Activated naive CD4-positive, alpha-beta T cell treated with anti-CD3 and anti-CD28 coated beads, Interleukin-2, amount 50 U/mL, for 72 hours (primary cell): ENCODE measurements around the gene GIMAP5. TPM values are rescaled to one million over a fixed set of nuclear protein-coding genes. Genes with fewer than 3 reads are reported as not detected.
A peak's percentile ranks its signal among the peaks of the same experiment; 100 is the strongest.

Experiments
- ATAC-seq, 2 donors: fragments of 150-1000 bp; cut with Tn5 transposase; 2 replicates each; pipeline ENCODE4 v1.10.0; 2021; ENCODE audit warnings: mild to moderate bottlenecking in 2 of 2, moderate library complexity in 2 of 2
- DNase-seq, 2 donors: peaks; one replicate each; pipeline ENCODE4 v3.0.0; 2021 to 2022; ENCODE audit warnings: low spot score in 2 of 2
- H3K27ac Mint-ChIP-seq, 2 donors: one replicate each; pipeline ENCODE4 v1.8.0; 2022; ENCODE audit warnings: mild to moderate bottlenecking in 2 of 2, mixed read lengths in 2 of 2
- H3K36me3 Mint-ChIP-seq, 2 donors: one replicate each; pipeline ENCODE4 v1.8.0; 2022; ENCODE audit warnings: mixed read lengths in 2 of 2
- H3K9me3 Mint-ChIP-seq, 2 donors: one replicate each; pipeline ENCODE4 v1.8.0; 2022; ENCODE audit warnings: mixed read lengths in 2 of 2
- total RNA-seq, 2 donors: library from RNA; stranded (reverse); gene quantifications; one replicate each; pipeline ENCODE4 v1.2.3, GENCODE V29; 2022

Gene GIMAP5
- total RNA-seq, 2 donors from 2014 or later: 73.1 to 115 TPM

DNA sequence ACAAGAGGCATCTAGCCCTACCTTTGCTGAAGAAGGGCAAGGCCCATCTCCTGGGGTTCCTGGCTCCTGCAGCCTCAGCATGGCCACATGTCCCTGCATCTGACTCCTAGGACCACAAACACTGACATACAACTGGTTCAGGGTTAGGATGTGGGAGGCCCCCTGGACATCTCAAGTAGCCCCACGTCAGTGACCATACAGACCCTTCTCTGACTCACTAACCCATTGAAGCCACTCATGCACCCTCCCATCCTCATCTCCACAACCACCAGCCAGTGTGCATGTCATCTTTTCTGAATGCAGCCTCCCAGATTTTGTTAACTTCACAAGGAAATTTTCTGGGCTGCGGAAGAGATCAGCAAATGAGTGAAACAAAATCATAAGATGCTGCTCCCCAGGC is 44.7 kb downstream of the GIMAP5 start:
- no peak for DNase-seq
- Mint-ChIP-seq H3K27ac (no peak overlapping the region), H3K36me3 (no peaks in the 10 kb centered on the region), H3K9me3 (no peaks in the 10 kb centered on the region)
- ATAC-seq: no peak

DNA sequence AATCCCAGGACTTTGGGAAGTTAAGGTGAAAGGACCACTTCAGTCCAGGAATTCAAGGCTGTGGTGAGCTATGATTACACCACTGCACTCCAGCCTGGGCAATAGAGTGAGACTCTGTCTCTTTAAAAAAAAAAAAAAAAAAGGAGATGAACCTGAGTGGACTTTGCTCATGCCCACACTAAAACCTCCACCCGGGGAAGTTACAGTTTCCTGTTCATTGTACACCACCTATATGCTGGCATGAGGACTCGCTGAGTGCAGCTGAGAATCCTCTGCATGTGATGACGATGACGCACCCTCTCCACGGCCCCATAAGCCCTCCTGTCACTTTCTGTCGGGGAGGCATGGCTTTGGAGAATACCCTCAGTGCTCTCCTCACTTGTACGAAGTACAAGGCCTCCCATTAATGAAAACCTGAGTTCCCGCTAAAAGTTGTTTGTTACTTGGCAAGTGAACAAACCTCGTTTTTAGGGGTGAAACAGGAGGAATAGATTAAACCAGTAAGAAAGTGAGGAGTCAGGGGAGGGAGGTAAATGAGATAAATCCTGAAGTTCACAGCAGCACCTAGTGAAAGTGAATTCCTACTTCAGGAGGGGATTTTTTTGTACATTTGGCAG is 47.0 kb downstream of the GIMAP5 start:
- Mint-ChIP-seq H3K27ac (no peak overlapping the region), H3K36me3 (no peaks in the 10 kb centered on the region), H3K9me3 (no peaks in the 10 kb centered on the region)
- ATAC-seq (no peak), DNase-seq (no peak)

DNA sequence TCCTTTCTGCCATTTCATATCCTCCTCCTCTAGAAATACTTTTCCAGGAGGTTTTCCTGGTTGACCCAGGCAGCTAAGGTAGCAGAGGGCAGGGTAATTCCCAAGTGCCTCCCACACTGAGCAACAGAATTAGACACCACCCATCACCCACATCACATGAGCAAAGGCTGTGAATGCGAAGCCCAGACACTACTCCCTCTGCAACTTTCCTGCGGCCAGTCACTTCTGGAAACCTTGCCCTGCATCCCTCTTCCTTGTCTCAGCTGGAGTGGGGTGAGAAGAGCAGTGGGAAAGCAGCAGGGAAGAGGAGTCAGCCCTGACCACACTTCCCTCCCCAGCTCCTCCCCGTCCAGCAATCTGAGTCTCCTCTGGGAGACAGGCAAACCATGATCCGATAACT is 47.7 kb downstream of the GIMAP5 start:
- no peaks in the 10 kb centered on the region for H3K9me3 Mint-ChIP-seq

DNA sequence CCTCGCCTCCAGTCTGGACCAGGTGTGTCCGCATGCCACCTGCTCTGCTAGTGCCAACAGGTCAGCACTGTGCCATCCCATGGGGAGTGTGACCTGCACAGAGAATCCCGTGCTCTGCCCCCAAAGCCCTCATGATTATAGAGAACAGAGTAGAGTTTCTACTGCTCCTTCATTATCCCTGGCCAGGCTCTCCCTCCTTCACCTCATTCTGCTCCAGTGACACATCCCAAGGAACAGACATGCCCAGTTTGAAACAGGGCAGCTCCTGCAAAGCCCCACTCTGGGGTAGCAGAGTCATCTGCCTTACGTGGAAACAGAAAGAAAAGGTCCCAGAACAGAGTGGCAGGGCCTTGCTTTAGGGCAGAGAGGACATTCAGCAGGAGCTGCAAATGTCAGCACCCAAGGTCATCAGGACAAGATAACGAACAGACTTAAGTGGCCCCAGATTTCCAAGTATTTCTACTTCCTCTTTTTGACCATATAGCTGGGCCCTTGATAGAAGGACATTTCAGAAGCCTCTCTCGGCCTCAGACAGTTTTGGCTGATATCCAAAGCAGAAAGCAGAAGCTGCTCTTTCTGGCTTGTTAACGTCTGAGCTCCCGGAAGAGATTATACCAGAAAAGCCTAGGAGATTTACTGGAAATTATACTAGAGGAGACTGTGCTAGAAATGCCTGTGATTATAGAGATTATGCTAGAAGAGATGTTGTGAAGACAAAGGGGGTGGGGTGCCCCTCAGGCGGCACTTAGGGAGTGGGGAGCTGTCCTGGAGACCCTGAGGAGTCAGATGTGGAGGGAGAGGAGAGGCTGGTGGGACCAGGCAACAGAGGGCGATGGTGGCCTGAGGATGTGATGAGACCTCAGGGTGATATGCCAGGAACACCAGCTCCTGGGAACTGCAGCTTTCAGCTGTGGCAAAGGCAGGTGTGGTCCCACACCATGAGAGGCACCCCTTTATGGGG is 50.4 kb downstream of the GIMAP5 start:
- DNase-seq (no peak), ATAC-seq (no peak)
- Mint-ChIP-seq H3K36me3 (no peaks in the 10 kb centered on the region), H3K27ac (peak overlapping the region in 1 of 2 donors; percentile 25), H3K9me3 (no peaks in the 10 kb centered on the region)

More for the DNA sequence above, 47.7 kb downstream of the GIMAP5 start:
- no peak overlapping the region for H3K27ac Mint-ChIP-seq
- ATAC-seq: no peak
- no peaks in the 10 kb centered on the region for H3K36me3 Mint-ChIP-seq
- no peak for DNase-seq

DNA sequence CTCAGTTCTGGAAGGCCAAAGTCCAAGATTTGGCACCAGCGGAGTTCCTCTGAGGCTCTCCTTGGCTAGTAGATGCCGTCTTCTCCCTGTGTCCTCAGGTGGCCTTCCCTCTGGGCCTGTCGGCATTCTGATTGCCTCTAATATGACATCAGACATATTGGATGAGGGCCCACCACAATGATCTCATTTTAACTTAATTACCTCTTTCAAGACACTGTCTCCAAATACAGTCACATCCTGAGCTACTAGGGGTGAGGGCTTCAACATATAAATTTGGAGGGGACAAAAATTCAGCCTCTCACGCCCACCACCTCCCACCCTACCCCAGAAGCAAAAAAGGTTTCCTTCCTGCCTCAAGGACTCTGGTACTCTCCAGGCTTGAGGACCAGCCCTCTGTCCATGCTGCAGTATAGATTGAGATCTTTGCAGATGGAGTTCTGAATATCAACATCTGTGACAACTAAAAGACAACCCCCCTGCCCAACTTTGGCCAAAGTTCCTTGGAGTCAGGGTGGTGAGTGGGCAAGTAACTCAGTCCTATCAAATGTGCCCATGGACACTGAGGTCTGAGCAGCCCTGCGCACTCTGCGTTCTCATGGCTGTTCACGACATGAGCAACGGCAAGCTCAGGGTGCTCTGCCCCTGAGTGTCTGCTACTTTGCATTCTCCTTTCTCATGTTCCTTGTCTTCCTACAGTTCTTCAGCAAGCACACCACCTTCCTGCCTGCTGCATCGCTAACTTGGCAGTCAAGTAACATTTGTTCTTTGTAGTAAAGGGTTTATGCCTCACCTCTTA is 51.5 kb downstream of the GIMAP5 start:
- ATAC-seq (no peak), DNase-seq (no peak)
- H3K9me3 Mint-ChIP-seq: no peaks in the 10 kb centered on the region
- no peaks in the 10 kb centered on the region for H3K36me3 Mint-ChIP-seq
- no peak overlapping the region for H3K27ac Mint-ChIP-seq

DNA sequence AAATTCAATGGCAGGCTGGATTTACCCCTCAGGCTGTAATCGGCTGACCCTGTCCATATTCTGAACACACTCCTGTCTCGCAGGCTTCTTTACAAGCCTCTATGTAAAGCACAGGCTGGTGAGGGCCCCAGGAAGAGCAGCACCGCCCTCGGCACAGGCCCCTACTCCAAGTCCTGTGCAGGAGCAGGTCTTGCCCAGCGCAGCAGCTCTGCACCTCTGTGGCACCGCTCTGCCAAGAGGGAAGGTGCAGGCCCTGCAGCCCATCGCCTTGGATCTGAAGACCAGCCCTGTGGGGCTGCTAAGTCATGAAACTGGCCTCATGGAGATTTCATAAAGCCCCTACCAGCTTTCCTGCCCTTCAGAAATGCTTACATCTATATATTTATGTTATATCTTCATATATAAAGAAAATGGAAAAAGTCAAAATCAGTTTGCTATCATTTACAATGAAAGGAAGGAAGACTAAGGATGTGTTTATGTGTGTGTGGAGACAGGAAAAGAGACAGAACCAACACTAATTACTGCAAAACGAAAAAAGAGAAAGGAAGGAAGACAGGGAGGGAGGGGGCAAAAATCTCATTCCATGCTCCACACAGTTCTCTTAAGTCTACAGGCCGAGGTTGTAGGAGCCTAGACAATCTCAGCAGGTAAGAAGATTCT is 53.3 kb downstream of the GIMAP5 start:
- Mint-ChIP-seq H3K36me3 (no peaks in the 10 kb centered on the region), H3K27ac (peak overlapping the region in 1 of 2 donors; percentile 50), H3K9me3 (no peaks in the 10 kb centered on the region)
- DNase-seq (no peak), ATAC-seq (no peak)

DNA sequence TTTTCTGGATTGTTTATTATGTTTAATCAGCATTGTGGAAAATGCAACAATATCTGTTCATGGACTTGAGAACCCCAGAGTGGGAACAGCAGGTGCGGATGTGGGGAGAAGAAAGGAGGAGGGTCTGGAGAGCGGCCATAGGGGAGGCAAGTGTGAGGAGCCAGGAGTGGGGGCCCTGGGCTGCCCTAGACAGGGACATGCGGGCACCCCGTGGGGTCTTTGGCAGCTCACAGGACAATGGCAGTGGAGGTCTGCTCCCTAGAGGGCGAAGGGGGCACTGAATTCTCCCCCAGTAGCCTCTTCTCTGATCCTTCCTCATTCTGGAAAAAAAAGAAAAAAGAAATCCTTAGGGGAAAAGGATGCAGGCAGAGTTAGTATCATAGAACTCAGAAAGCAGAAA is 54.1 kb downstream of the GIMAP5 start:
- DNase-seq (no peak), ATAC-seq (no peak)
- H3K9me3 Mint-ChIP-seq: no peaks in the 10 kb centered on the region
- H3K36me3 Mint-ChIP-seq: no peaks in the 10 kb centered on the region
- H3K27ac Mint-ChIP-seq: peak overlapping the region in 1 of 2 donors; percentile 50

DNA sequence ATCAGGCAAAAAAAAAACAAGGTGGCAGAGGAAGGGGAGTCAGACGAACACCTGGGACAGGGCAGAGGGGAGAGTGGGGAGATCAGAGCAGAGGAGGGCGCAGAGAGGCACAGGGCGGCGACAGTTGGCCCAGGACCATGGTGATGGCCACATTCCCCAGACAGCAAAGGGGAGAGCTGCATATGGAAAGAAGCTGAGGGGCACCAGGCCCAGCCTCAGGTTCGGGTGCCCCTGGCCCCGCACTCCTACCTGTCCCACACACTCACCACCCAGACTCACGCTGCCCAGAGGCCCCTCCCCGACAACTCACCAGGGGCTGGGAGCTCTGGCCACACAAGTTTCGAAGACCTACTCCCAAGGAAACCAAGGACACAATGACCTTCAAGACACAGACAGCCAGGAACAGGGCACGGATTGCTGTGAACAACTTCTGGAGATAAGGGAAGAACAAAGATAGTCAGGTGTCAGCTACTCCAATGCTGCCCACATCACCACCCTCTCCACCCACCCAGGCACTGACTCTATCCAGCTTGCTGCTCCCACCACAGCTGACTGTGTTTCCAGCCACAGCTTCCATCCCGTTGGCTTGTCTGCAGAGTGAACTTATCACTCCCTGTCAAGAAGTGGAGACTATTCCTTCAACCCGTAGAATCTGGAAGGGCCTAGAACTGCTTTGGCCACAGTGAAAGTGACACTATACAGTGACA is 54.7 kb downstream of the GIMAP5 start:
- H3K27ac Mint-ChIP-seq: peak overlapping the region in 1 of 2 donors; percentile 50
- ATAC-seq: no peak
- no peaks in the 10 kb centered on the region for H3K36me3 Mint-ChIP-seq
- H3K9me3 Mint-ChIP-seq: no peaks in the 10 kb centered on the region
- no peak for DNase-seq

Other genes with a start within 250 kb of the GIMAP5 start
- 10 to 100 TPM; 32.2 to 79.9 TPM for gene GIMAP7, start 222.5 kb upstream of the GIMAP5 start, total RNA-seq
- 100 to 1,000 TPM; 202 to 336 TPM for gene GIMAP4, start 170.0 kb upstream of the GIMAP5 start, total RNA-seq
- 10 to 100 TPM; 35.9 to 43.2 TPM for gene GIMAP6, start 105.0 kb upstream of the GIMAP5 start, total RNA-seq
- 10 to 100 TPM; 47.8 to 56.5 TPM for gene GIMAP2, start 51.7 kb upstream of the GIMAP5 start, total RNA-seq
- 10 to 100 TPM in 1 of 2 donors, 1 to 10 TPM in 1; 3.1 to 10.7 TPM for gene GIMAP1, start 20.8 kb upstream of the GIMAP5 start, total RNA-seq
- gene TMEM176B, start 62.9 kb downstream of the GIMAP5 start, total RNA-seq: not detected
- gene TMEM176A, start 63.4 kb downstream of the GIMAP5 start, total RNA-seq: not detected
- not detected for gene AOC1, start 115.1 kb downstream of the GIMAP5 start, total RNA-seq
- gene KCNH2, start 240.9 kb downstream of the GIMAP5 start, total RNA-seq: under 1 TPM; 0.41 to 0.72 TPM